ENCODE results near the gene EIF5B. TPM values are rescaled to one million over a fixed set of nuclear protein-coding genes. Genes with fewer than 3 reads are reported as not detected.

Gene EIF5B
- total and polyA plus RNA-seq, 2 of the 8 experiments (the other 6 are each of a cell fraction or from before 2014, with no cell fraction given) = 10.7 to 64.5 TPM

- Histone ChIP-seq H2BK5ac (ENCODE audit: low read depth, low read length) (0 out of 2 replicates have a peak overlapping the region, but pooled peaks have one; percentile 49), H4K8ac (ENCODE audit: extremely low read depth, insufficient read depth, low read length) (no peak overlapping the region), H3K9ac (replicated peaks in 1 of 4; ENCODE audit: extremely low read depth in 1 of 4, low read depth in 3 of 4, low read length in 3 of 4) (peak overlapping the region; percentile 58 to 82 (median 64); a peak in 6 of 7 replicates), H2BK120ac (replicated peaks; ENCODE audit: low read depth, low read length) (no peak overlapping the region), H3K9me3 (ENCODE audit: insufficient read depth in 2 of 2, low read depth in 1 of 2, low read length in 1 of 2) (no peaks in the 10 kb centered on the region), H3K14ac (ENCODE audit: insufficient read length) (no peak overlapping the region), H3K36me3 (ENCODE audit: control insufficient read depth in 2 of 4, insufficient read depth in 4 of 4, low read length in 3 of 4) (peaks cover 0 to under 1% (median 0%) of the 10 kb centered on the region in 4 experiments; a peak in 1 of 8 replicates), H4K5ac (ENCODE audit: insufficient read length, low read depth, low read length) (no peak overlapping the region), H3K23ac (ENCODE audit: insufficient read length) (no peak overlapping the region), H3K4me3 (ENCODE audit: extremely low read depth in 1 of 4, insufficient read depth in 2 of 4, low read depth in 3 of 4, low read length in 4 of 4) (peak overlapping the region; percentile 77 to 90 (median 86)), H3K23me2 (ENCODE audit: low read depth, low read length) (peaks cover 11% of the 10 kb centered on the region), H3K79me2 (ENCODE audit: control insufficient read depth in 1 of 2, insufficient read depth in 2 of 2, low read length in 2 of 2) (peaks cover 36 to 84% of the 10 kb centered on the region in 2 experiments), H4K91ac (replicated peaks; ENCODE audit: insufficient read length, low read length) (no peak overlapping the region), H3K56ac (replicated peaks; ENCODE audit: insufficient read length, low read depth, low read length) (peak overlapping the region; percentile 14), H2BK12ac (ENCODE audit: low read depth, low read length) (no peak overlapping the region), H3K18ac (ENCODE audit: extremely low read depth, low read length) (no peak overlapping the region), H3K4me2 (ENCODE audit: insufficient read depth in 1 of 2, low read depth in 2 of 2, low read length in 2 of 2) (peak overlapping the region; percentile 71 to 80), H2AK5ac (ENCODE audit: low read depth, low read length) (no peak overlapping the region), H3K27ac (ENCODE audit: low read depth, low read length) (no peak overlapping the region), H2BK20ac (ENCODE audit: low read length) (no peak overlapping the region), H2BK15ac (ENCODE audit: low read length) (no peak overlapping the region), H2AFZ (ENCODE audit: low read length) (no peak overlapping the region), H3K4ac (replicated peaks; ENCODE audit: insufficient read length, low read depth, low read length) (no peak overlapping the region), H4K20me1 (replicated peaks in 1 of 2; ENCODE audit: control insufficient read depth in 1 of 2, insufficient read depth in 2 of 2, low read length in 2 of 2) (peaks cover 2 to 7% of the 10 kb centered on the region in 2 experiments), H3K27me3 (replicated peaks in 1 of 4; ENCODE audit: control insufficient read depth in 3 of 4, extremely low read depth in 1 of 4, insufficient read depth in 3 of 4, low read length in 3 of 4) (no peaks in the 10 kb centered on the region), H3K79me1 (ENCODE audit: low read depth, low read length) (peaks cover 3% of the 10 kb centered on the region; the same call in 1 of the 2 replicates), H3K4me1 (replicated peaks in 1 of 4; ENCODE audit: control insufficient read depth in 3 of 4, insufficient read depth in 4 of 4, low read length in 3 of 4) (peaks cover 0 to 4% (median 0%) of the 10 kb centered on the region in 4 experiments; a peak in 1 of 7 replicates)
- DNase-seq (ENCODE audit: low read depth in 1 of 2, low spot score in 2 of 2) (no peak), FAIRE-seq (no peak)
- 17% methylated on average over 17 of the region's 17 CpGs; no CpG with 5 or more reads in 1 of the 2 experiments for WGBS, 2 experiments (ENCODE audit: extremely low coverage in 1 of 2, insufficient coverage in 1 of 2, insufficient read length in 1 of 2, insufficient replicate concordance in 2 of 2, low coverage in 1 of 2, low lambda C conversion rate in 2 of 2, missing lambda C conversion rate in 1 of 2)
- POLR2A ChIA-PET (ENCODE audit: partially characterized antibody) = interaction anchor here (0.6 to 3.2 kb wide), 5 partner anchors 16 to 195 kb away, joined by 3 to 19 read pairs (median 3); partner anchors contain the start of genes MITD1 and MRPL30
- CTCF ChIA-PET (ENCODE audit: partially characterized antibody) = interaction anchor here (0.7 to 3.2 kb wide), 9 partner anchors 8 to 284 kb away, joined by 3 to 9 read pairs (median 4); partner anchors contain the start of genes MITD1 and MRPL30
- no peak for TF ChIP-seq KDM4A (IDR thresholded peaks at IDR 0.05; ENCODE audit: low read depth, low read length, severe bottlenecking)
- no peak for TF ChIP-seq SIN3A (conservative IDR thresholded peaks at IDR 0.05 in 1 of 2, IDR thresholded peaks at IDR 0.05 in 1 of 2; ENCODE audit: low read depth in 1 of 2, low read length in 2 of 2)
- TF ChIP-seq ZNF274 (IDR thresholded peaks at IDR 0.05; ENCODE audit: borderline replicate concordance, extremely low read depth, low read length) = no peak
- no peak for TF ChIP-seq KDM1A (IDR thresholded peaks at IDR 0.05; ENCODE audit: borderline replicate concordance, low read length)
- TF ChIP-seq SIX5 (IDR thresholded peaks at IDR 0.05; ENCODE audit: low read depth, low read length) = no peak
- no peak for TF ChIP-seq RNF2 (IDR thresholded peaks at IDR 0.05; ENCODE audit: borderline replicate concordance, low read depth, low read length, missing control alignments, poor library complexity, severe bottlenecking)
- no peak for TF ChIP-seq CBX8 (IDR thresholded peaks at IDR 0.05; ENCODE audit: borderline replicate concordance, low read depth, low read length)
- no peak for TF ChIP-seq RXRA (IDR thresholded peaks at IDR 0.05; ENCODE audit: insufficient read depth, low read depth, low read length)
- no peak for TF ChIP-seq SP1 (IDR thresholded peaks at IDR 0.05; ENCODE audit: low read depth, low read length)
- no peak for TF ChIP-seq KDM5A (IDR thresholded peaks at IDR 0.05; ENCODE audit: low read length)
- no peak for TF ChIP-seq RFX5 (IDR thresholded peaks at IDR 0.05; ENCODE audit: borderline replicate concordance, low read depth, low read length)
- no peak for TF ChIP-seq CHD2 (IDR thresholded peaks at IDR 0.05; ENCODE audit: low read length)
Observed at GRCh38 chr2:99338029-99338585, 918 bp downstream of the EIF5B start.

Data from H1 (cell line).